Lower lobe of right lung (tissue), 2 donors: ENCODE measurements around the gene TMPRSS9. TPM values are rescaled to one million over a fixed set of nuclear protein-coding genes. Genes with fewer than 3 reads are reported as not detected.

ENCODE experiments used
- ATAC-seq, 2 donors: fragments of 200-7000 bp; cut with Tn5 transposase; one replicate each; pipeline ENCODE4 v1.9.1; 2020 to 2022; ENCODE audit warnings: mild to moderate bottlenecking in 2 of 2, moderate library complexity in 2 of 2
- DNase-seq: peaks from one replicate; pipeline ENCODE4 v3.0.0-alpha.2; 2020
- H3K27ac ChIP-seq: fragments of 200-600 bp; one replicate; pipeline ENCODE4 v1.8.0; 2022
- H3K27me3 ChIP-seq: fragments of 200-600 bp; one replicate; pipeline ENCODE4 v1.8.0; 2022; ENCODE audit warnings: low read depth
- H3K36me3 ChIP-seq: fragments of 200-600 bp; one replicate; pipeline ENCODE4 v1.8.0; 2022; ENCODE audit warnings: mild to moderate bottlenecking
- H3K4me1 ChIP-seq: fragments of 200-600 bp; one replicate; pipeline ENCODE4 v1.8.0; 2022
- H3K4me3 ChIP-seq: fragments of 200-600 bp; one replicate; pipeline ENCODE4 v1.8.0; 2022; ENCODE audit warnings: mild to moderate bottlenecking
- H3K9me3 ChIP-seq: fragments of 200-600 bp; one replicate; pipeline ENCODE4 v1.8.0; 2022
- CTCF ChIP-seq: fragments of 200-600 bp; IDR thresholded peaks from one replicate; pipeline ENCODE4 v1.8.0; 2022; ENCODE audit warnings: antibody characterized with exemption, mild to moderate bottlenecking
- intact Hi-C: fragments of 100-400 bp; cut with DNase I; formaldehyde crosslinking; loops from one replicate; pipeline ENCODE4 v1.11.0; 2022
- total RNA-seq: library from RNA; stranded (reverse); fragmentation: NEBNext Ultra II Directional; extraction: Animal tissue kit (Norgen Biotek cat#: 25700); gene quantifications from one replicate; pipeline ENCODE4 v1.2.1, GENCODE V29; 2021
- donor health status: DM: no; HTN: yes; CAD: no; lungs with severe emphysema.

TMPRSS9 gene
- total RNA-seq, 1 donor from 2014 or later: not detected

- Histone ChIP-seq H3K27me3 (peaks cover 11% of the 10 kb centered on the region), H3K4me1 (no peaks in the 10 kb centered on the region), H3K36me3 (no peaks in the 10 kb centered on the region), H3K9me3 (no peaks in the 10 kb centered on the region), H3K27ac (no peak overlapping the region), H3K4me3 (no peak overlapping the region)
- ATAC-seq (no peak), DNase-seq (no peak)
- TF ChIP-seq CTCF: no peak
- intact Hi-C loops: no loop called here
These were observed 48.2 kb downstream of the TMPRSS9 start for GRCh38 chr19:2408247-2408646.

GRCh38 chr19:2409352-2409912 is 49.4 kb downstream of the TMPRSS9 start:
- Histone ChIP-seq H3K27me3 (peaks cover 11% of the 10 kb centered on the region), H3K4me3 (no peak overlapping the region), H3K36me3 (no peaks in the 10 kb centered on the region), H3K4me1 (no peaks in the 10 kb centered on the region), H3K27ac (no peak overlapping the region), H3K9me3 (no peaks in the 10 kb centered on the region)
- no peak for TF ChIP-seq CTCF
- intact Hi-C loops: no loop called here
- ATAC-seq: no peak
- DNase-seq: no peak

GRCh38 chr19:2410023-2410422 is 50.0 kb downstream of the TMPRSS9 start:
- H3K4me1 ChIP-seq: no peaks in the 10 kb centered on the region
- intact Hi-C loops: no loop called here
- no peaks in the 10 kb centered on the region for H3K9me3 ChIP-seq
- H3K27me3 ChIP-seq: peaks cover 11% of the 10 kb centered on the region
- ATAC-seq: no peak
- H3K4me3 ChIP-seq: no peak overlapping the region
- DNase-seq: no peak
- no peak for TF ChIP-seq CTCF
- H3K27ac ChIP-seq: no peak overlapping the region
- H3K36me3 ChIP-seq: no peaks in the 10 kb centered on the region

GRCh38 chr19:2411709-2412108 is 51.6 kb downstream of the TMPRSS9 start:
- no peaks in the 10 kb centered on the region for H3K36me3 ChIP-seq
- DNase-seq (no peak), ATAC-seq (no peak)
- no peak overlapping the region for H3K4me3 ChIP-seq
- H3K4me1 ChIP-seq: no peaks in the 10 kb centered on the region
- intact Hi-C loops: no loop called here
- peaks cover 11% of the 10 kb centered on the region for H3K27me3 ChIP-seq
- no peak overlapping the region for H3K27ac ChIP-seq
- no peak for TF ChIP-seq CTCF
- no peaks in the 10 kb centered on the region for H3K9me3 ChIP-seq

GRCh38 chr19:2412449-2412848 is 52.4 kb downstream of the TMPRSS9 start:
- Histone ChIP-seq H3K36me3 (no peaks in the 10 kb centered on the region), H3K27ac (no peak overlapping the region), H3K4me1 (no peaks in the 10 kb centered on the region), H3K9me3 (no peaks in the 10 kb centered on the region), H3K27me3 (peaks cover 11% of the 10 kb centered on the region), H3K4me3 (no peak overlapping the region)
- DNase-seq (no peak), ATAC-seq (no peak)
- intact Hi-C loops: no loop called here
- TF ChIP-seq CTCF: no peak

- Histone ChIP-seq H3K4me1 (no peaks in the 10 kb centered on the region), H3K27ac (no peak overlapping the region), H3K27me3 (peaks cover 11% of the 10 kb centered on the region), H3K9me3 (no peaks in the 10 kb centered on the region), H3K4me3 (no peak overlapping the region), H3K36me3 (no peaks in the 10 kb centered on the region)
- no peak for TF ChIP-seq CTCF
- no peak for DNase-seq
- intact Hi-C loops: no loop called here
- ATAC-seq: no peak
These were observed 53.1 kb downstream of the TMPRSS9 start for GRCh38 chr19:2413159-2413558.
